Activated CD8-positive, alpha-beta T cell treated with anti-CD3 and anti-CD28 coated beads, Interleukin-2, amount 10 ng/mL, durations not matched to agents 7 days and 5 days (primary cell): ENCODE results near the gene FBLN2. TPM values are rescaled to one million over a fixed set of nuclear protein-coding genes. Genes with fewer than 3 reads are reported as not detected.

Experiments used
- ATAC-seq: fragments of 150-1000 bp; cut with Tn5 transposase; one replicate; pipeline ENCODE4 v1.10.0; 2021; ENCODE audit warnings: moderate library complexity
- CTCF ChIA-PET: fragments of 350-600 bp; sonication (Branson Sonifier 250); formaldehyde crosslinking; loops from one replicate; lab custom pipeline; 2021; ENCODE audit warnings: antibody characterized with exemption; lab: Charles Lee
- POLR2A ChIA-PET: fragments of 350-600 bp; sonication (Branson Sonifier 250); formaldehyde crosslinking; loops from one replicate; lab custom pipeline; 2021; ENCODE audit warnings: antibody characterized with exemption; lab: Charles Lee
- DNase-seq: peaks from one replicate; pipeline ENCODE4 v3.0.0-alpha.2; 2020
- H3K27ac Mint-ChIP-seq: one replicate; pipeline ENCODE4 v1.8.0; 2021; ENCODE audit warnings: mild to moderate bottlenecking, mixed read lengths
- H3K27me3 Mint-ChIP-seq: one replicate; pipeline ENCODE4 v1.8.0; 2021; ENCODE audit warnings: low read depth, mixed read lengths
- H3K36me3 Mint-ChIP-seq: one replicate; pipeline ENCODE4 v1.8.0; 2021; ENCODE audit warnings: low read depth, mixed read lengths
- H3K4me1 Mint-ChIP-seq: one replicate; pipeline ENCODE4 v1.8.0; 2021; ENCODE audit warnings: low read depth, mixed read lengths
- H3K4me3 Mint-ChIP-seq: one replicate; pipeline ENCODE4 v1.8.0; 2021; ENCODE audit warnings: mild to moderate bottlenecking, mixed read lengths
- H3K9me3 Mint-ChIP-seq: one replicate; pipeline ENCODE4 v1.8.0; 2022; ENCODE audit warnings: mixed read lengths; ENCODE audit not compliant: insufficient read depth
- total RNA-seq, 2 experiments: library from RNA; stranded (reverse); gene quantifications; one replicate each; pipeline ENCODE4 v1.2.3, GENCODE V29; 2021

The FBLN2 gene
- total RNA-seq, 2 experiments from 2014 or later: 1.8 to 2.6 TPM

GRCh38 chr3:13661121-13661520, 112.2 kb downstream of the FBLN2 start:
- DNase-seq (no peak), ATAC-seq (no peak)
- Mint-ChIP-seq H3K9me3 (no peaks in the 10 kb centered on the region), H3K4me3 (no peak overlapping the region), H3K4me1 (peaks cover 9% of the 10 kb centered on the region), H3K36me3 (no peaks in the 10 kb centered on the region), H3K27ac (no peak overlapping the region), H3K27me3 (peaks cover 13% of the 10 kb centered on the region)
- ChIA-PET CTCF (interaction anchor here (1.2 to 1.3 kb wide), 2 partner anchors 10 to 224 kb away, joined by 5 read pairs; no protein-coding TSS in a partner anchor), POLR2A (no interaction called here)

- peaks cover 4% of the 10 kb centered on the region for H3K4me1 Mint-ChIP-seq
- H3K4me3 Mint-ChIP-seq: no peak overlapping the region
- H3K27me3 Mint-ChIP-seq: peaks cover 4% of the 10 kb centered on the region
- ATAC-seq: no peak
- no peak overlapping the region for H3K27ac Mint-ChIP-seq
- DNase-seq: no peak
- H3K36me3 Mint-ChIP-seq: no peaks in the 10 kb centered on the region
- ChIA-PET POLR2A (no interaction called here), CTCF (no interaction called here)
- H3K9me3 Mint-ChIP-seq: no peaks in the 10 kb centered on the region
Measured at GRCh38 chr3:13662238-13662847, 113.4 kb downstream of the FBLN2 start.

- H3K27ac Mint-ChIP-seq: no peak overlapping the region
- ATAC-seq (no peak), DNase-seq (no peak)
- ChIA-PET POLR2A (no interaction called here), CTCF (interaction anchor here (0.6 to 1.7 kb wide), 2 partner anchors 80 to 217 kb away, joined by 3 to 7 read pairs; partner anchors contain the start of gene WNT7A)
- no peaks in the 10 kb centered on the region for H3K36me3 Mint-ChIP-seq
- no peak overlapping the region for H3K4me3 Mint-ChIP-seq
- no peaks in the 10 kb centered on the region for H3K9me3 Mint-ChIP-seq
- H3K27me3 Mint-ChIP-seq: peaks cover 2% of the 10 kb centered on the region
- no peaks in the 10 kb centered on the region for H3K4me1 Mint-ChIP-seq
Measured at GRCh38 chr3:13663781-13664535, 115.0 kb downstream of the FBLN2 start.

GRCh38 chr3:13665582-13666226, 116.8 kb downstream of the FBLN2 start:
- no peak overlapping the region for H3K4me3 Mint-ChIP-seq
- ChIA-PET CTCF (interaction anchor here (1.1 kb wide), 1 partner anchor 8 kb away, joined by 4 read pairs; no protein-coding TSS in a partner anchor), POLR2A (no interaction called here)
- no peak for DNase-seq
- no peaks in the 10 kb centered on the region for H3K4me1 Mint-ChIP-seq
- no peak overlapping the region for H3K27ac Mint-ChIP-seq
- no peaks in the 10 kb centered on the region for H3K9me3 Mint-ChIP-seq
- no peaks in the 10 kb centered on the region for H3K27me3 Mint-ChIP-seq
- no peak for ATAC-seq
- H3K36me3 Mint-ChIP-seq: no peaks in the 10 kb centered on the region

GRCh38 chr3:13666227-13666619, 117.3 kb downstream of the FBLN2 start:
- Mint-ChIP-seq H3K4me3 (no peak overlapping the region), H3K27me3 (no peaks in the 10 kb centered on the region), H3K36me3 (no peaks in the 10 kb centered on the region), H3K27ac (no peak overlapping the region), H3K4me1 (no peaks in the 10 kb centered on the region), H3K9me3 (no peaks in the 10 kb centered on the region)
- no peak for DNase-seq
- POLR2A ChIA-PET: no interaction called here
- no peak for ATAC-seq
- CTCF ChIA-PET: interaction anchor here (1.1 kb wide), 1 partner anchor 9 kb away, joined by 4 read pairs; no protein-coding TSS in a partner anchor

DNA sequence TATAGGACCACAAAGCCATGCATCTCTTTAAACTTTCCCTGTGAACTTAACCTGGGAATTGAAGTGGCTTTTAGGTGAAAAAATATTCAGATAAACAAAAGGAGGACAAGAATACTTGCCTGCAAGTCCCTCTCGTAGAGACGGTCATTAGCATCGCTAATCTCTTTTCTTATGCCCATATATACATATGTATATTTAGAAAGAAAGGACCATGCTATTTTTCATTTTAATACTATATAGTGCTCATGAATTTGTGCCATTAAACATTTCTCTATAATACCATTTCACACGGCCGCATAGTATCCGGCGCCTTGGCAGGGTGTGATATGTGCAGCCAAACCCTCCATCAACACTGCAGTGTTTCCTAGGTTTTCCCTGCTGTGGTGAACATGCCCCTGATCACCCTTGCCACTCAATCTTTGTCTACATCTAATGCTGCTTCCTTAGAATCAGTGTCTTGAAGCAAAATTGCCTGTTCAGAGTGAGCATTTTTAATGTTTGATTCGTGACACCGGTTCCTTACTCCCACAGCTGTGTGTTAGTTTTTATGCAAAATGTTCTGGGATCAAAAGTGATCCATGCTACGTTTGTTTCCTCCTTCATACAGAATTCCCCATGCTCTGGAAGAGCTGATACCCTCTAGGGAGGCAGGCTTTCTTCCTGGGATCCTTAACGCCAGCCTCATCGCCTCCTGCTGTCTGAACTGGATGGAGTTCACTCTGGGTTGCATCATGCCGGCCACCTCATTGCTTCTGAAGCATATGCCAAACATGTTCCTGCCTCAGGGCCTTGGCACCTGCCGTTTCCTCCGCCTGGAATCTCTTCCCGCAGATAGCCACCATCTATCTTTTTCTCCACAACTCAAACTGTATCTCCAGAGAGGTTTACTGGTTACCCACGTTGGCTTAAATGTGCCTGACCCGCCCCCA, 118.1 kb downstream of the FBLN2 start:
- POLR2A ChIA-PET: no interaction called here
- Mint-ChIP-seq H3K36me3 (no peaks in the 10 kb centered on the region), H3K4me3 (no peak overlapping the region), H3K27me3 (peaks cover 5% of the 10 kb centered on the region), H3K27ac (no peak overlapping the region), H3K4me1 (no peaks in the 10 kb centered on the region), H3K9me3 (no peaks in the 10 kb centered on the region)
- DNase-seq (no peak), ATAC-seq (no peak)
- CTCF ChIA-PET: no interaction called here

DNA sequence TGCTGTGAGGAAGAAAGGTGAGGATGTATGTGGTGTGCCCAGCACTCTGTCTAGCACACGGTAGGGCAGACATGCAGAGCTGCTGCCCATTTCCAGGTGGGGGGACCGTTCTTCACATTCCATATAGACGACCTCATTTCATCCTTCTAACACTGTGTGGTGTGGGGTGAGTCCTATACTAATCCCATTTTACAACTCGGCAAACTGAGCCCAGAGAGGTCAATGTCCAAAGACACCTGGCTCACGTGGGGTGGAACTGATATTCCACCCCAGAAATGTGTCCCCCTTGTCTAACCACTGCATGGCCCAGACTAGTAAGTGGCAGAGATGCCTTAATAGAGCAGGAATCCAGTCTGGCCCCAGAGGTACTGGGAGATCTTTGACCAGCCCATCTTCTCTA, 119.2 kb downstream of the FBLN2 start:
- no peaks in the 10 kb centered on the region for H3K9me3 Mint-ChIP-seq
- ChIA-PET CTCF (interaction anchor here (1.7 kb wide), 1 partner anchor 10 kb away, joined by 4 read pairs; no protein-coding TSS in a partner anchor), POLR2A (no interaction called here)

DNA sequence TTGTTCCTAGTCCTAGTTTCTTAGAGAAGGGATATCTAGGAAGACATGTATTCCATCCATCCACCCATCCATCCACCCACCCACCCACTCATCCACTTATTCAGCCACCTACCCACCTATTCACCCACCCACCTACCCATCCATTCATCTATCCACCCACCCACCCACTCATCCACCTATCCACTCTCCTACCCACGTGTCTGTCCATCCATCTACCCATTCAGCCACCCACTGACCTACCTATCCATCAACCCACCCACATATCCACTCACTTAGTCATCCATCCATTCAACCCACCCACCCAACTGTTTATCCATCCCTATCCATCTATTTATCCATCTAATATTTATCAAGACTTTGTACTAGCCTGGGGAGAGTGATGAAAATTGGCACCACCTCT, 120.5 kb downstream of the FBLN2 start:
- Mint-ChIP-seq H3K27me3 (peaks cover 7% of the 10 kb centered on the region), H3K4me1 (no peaks in the 10 kb centered on the region)

More for the DNA sequence above, 119.2 kb downstream of the FBLN2 start:
- Mint-ChIP-seq H3K27ac (no peak overlapping the region), H3K4me1 (no peaks in the 10 kb centered on the region), H3K4me3 (no peak overlapping the region), H3K36me3 (no peaks in the 10 kb centered on the region), H3K27me3 (peaks cover 6% of the 10 kb centered on the region)
- DNase-seq: no peak
- no peak for ATAC-seq

DNA sequence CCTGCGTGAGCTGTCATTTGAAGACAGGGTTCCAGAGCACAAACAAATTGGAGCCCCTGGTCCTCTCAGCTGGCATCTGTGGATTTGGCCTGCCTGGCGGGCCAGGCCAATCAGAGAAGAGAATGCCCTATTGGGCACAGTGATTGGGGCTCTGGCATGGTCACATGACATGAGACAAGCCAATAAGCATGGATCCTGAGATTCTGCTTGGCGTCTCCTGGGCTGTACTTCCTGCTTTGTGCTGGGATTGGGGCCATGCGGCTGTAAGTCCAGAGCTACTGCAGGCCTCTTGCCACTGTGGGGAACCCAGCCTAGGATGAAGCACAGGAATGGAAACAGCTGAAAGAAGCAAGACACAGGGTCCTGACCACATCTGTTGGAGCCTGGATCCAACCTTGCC, 121.4 kb downstream of the FBLN2 start:
- ATAC-seq (no peak), DNase-seq (no peak)
- peaks cover 7% of the 10 kb centered on the region for H3K27me3 Mint-ChIP-seq
- H3K9me3 Mint-ChIP-seq: no peaks in the 10 kb centered on the region
- ChIA-PET POLR2A (no interaction called here), CTCF (interaction anchor here (0.9 to 1.8 kb wide), 2 partner anchors 12 to 14 kb away, joined by 3 to 6 read pairs; no protein-coding TSS in a partner anchor)
- H3K4me3 Mint-ChIP-seq: no peak overlapping the region
- no peaks in the 10 kb centered on the region for H3K4me1 Mint-ChIP-seq
- no peak overlapping the region for H3K27ac Mint-ChIP-seq
- H3K36me3 Mint-ChIP-seq: no peaks in the 10 kb centered on the region

More for the DNA sequence above, 120.5 kb downstream of the FBLN2 start:
- Mint-ChIP-seq H3K9me3 (no peaks in the 10 kb centered on the region), H3K27ac (no peak overlapping the region), H3K4me3 (no peak overlapping the region), H3K36me3 (no peaks in the 10 kb centered on the region)
- POLR2A ChIA-PET: no interaction called here
- CTCF ChIA-PET: interaction anchor here (0.9 to 1.8 kb wide), 3 partner anchors 11 to 13 kb away, joined by 3 to 6 read pairs (median 4); no protein-coding TSS in a partner anchor
- no peak for ATAC-seq
- no peak for DNase-seq

DNA sequence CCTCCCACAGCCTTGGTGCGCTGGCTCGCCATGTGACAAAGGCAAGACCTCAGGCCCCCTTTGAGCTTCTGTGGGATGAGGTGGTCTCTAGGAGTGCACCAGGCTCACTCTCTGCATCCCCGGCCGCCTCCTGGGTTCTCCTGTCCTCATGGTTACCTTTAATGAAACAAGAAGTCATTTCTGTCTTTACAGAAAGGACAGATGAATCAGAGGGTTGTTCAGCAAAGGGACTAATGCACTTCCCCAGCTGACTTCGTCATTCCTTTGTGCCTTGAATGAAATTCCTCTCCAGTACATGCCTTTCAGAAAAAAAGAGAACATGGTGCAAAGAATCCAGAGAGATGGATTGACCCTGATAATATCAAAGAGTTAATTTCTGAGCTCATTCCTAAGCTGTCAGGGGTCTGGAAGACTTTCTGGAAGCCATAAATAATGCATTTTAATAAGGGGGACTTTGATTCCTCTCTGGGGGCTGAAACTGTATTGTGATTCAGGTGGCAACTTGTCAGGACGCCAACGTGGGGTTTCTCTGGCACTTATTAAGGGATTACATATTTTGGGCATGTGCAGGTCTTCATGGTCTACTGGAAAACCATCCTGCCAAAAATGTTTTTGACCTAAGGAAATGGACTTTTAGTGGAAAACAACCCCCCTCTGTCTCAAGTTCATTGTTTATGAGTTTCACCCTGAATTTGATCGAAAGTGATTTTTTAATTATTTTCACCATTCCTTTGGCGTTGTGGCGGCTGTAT, 122.7 kb downstream of the FBLN2 start:
- no peak for DNase-seq
- Mint-ChIP-seq H3K27me3 (peaks cover 7% of the 10 kb centered on the region), H3K36me3 (no peaks in the 10 kb centered on the region), H3K27ac (no peak overlapping the region), H3K9me3 (no peaks in the 10 kb centered on the region), H3K4me1 (no peaks in the 10 kb centered on the region), H3K4me3 (no peak overlapping the region)
- ChIA-PET POLR2A (no interaction called here), CTCF (interaction anchor here (1.1 to 1.8 kb wide), 3 partner anchors 13 to 213 kb away, joined by 3 to 6 read pairs (median 4); no protein-coding TSS in a partner anchor)
- ATAC-seq: no peak
